ENCODE data around the gene ELK4. TPM values are rescaled to one million over a fixed set of nuclear protein-coding genes. Genes with fewer than 3 reads are reported as not detected.

The ELK4 gene
- total and polyA plus RNA-seq, 2 of the 4 experiments (the other 2 are of a cell fraction), result 4.6 to 11.3 TPM

GRCh38 chr1:205627956-205628355 lies 3.9 kb downstream of the ELK4 start:
- in situ Hi-C loops (cut with MboI; ENCODE audit: low sequenced_read_pairs) (no loop called here), dilution Hi-C loops (cut with HindIII; ENCODE audit: low sequenced_read_pairs, unreplicated experiment) (no loop called here), intact Hi-C loops (cut with micrococcal nuclease) (no loop called here)
- TF ChIP-seq POLR2A (IDR thresholded peaks at IDR 0.05; ENCODE audit: low read depth, low read length) (no peak), NFE2L2 (IDR thresholded peaks at IDR 0.05; ENCODE audit: low read depth, low read length) (no peak), FOS (IDR thresholded peaks at IDR 0.05; ENCODE audit: low read depth, low read length) (no peak), MAFK (IDR thresholded peaks at IDR 0.05; ENCODE audit: low read depth, low read length) (no peak), MXI1 (IDR thresholded peaks at IDR 0.05; ENCODE audit: borderline replicate concordance, low read depth, low read length) (no peak), RCOR1 (IDR thresholded peaks at IDR 0.05; ENCODE audit: insufficient replicate concordance, low read length) (no peak), SMC3 (IDR thresholded peaks at IDR 0.05; ENCODE audit: low read depth, low read length) (no peak), MAZ (IDR thresholded peaks at IDR 0.05; ENCODE audit: borderline replicate concordance, low read depth, low read length) (no peak), CHD1 (IDR thresholded peaks at IDR 0.05; ENCODE audit: low read depth, low read length) (no peak)
- TF ChIP-seq, protein P1, sequence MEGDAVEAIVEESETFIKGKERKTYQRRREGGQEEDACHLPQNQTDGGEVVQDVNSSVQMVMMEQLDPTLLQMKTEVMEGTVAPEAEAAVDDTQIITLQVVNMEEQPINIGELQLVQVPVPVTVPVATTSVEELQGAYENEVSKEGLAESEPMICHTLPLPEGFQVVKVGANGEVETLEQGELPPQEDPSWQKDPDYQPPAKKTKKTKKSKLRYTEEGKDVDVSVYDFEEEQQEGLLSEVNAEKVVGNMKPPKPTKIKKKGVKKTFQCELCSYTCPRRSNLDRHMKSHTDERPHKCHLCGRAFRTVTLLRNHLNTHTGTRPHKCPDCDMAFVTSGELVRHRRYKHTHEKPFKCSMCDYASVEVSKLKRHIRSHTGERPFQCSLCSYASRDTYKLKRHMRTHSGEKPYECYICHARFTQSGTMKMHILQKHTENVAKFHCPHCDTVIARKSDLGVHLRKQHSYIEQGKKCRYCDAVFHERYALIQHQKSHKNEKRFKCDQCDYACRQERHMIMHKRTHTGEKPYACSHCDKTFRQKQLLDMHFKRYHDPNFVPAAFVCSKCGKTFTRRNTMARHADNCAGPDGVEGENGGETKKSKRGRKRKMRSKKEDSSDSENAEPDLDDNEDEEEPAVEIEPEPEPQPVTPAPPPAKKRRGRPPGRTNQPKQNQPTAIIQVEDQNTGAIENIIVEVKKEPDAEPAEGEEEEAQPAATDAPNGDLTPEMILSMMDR (conservative IDR thresholded peaks at IDR 0.05; ENCODE audit: low read depth, low read length), result no peak
- TF ChIP-seq, protein P2, sequence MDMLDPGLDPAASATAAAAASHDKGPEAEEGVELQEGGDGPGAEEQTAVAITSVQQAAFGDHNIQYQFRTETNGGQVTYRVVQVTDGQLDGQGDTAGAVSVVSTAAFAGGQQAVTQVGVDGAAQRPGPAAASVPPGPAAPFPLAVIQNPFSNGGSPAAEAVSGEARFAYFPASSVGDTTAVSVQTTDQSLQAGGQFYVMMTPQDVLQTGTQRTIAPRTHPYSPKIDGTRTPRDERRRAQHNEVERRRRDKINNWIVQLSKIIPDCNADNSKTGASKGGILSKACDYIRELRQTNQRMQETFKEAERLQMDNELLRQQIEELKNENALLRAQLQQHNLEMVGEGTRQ (IDR thresholded peaks at IDR 0.05; ENCODE audit: low read depth, low read length), result no peak
- TF ChIP-seq, protein P3, sequence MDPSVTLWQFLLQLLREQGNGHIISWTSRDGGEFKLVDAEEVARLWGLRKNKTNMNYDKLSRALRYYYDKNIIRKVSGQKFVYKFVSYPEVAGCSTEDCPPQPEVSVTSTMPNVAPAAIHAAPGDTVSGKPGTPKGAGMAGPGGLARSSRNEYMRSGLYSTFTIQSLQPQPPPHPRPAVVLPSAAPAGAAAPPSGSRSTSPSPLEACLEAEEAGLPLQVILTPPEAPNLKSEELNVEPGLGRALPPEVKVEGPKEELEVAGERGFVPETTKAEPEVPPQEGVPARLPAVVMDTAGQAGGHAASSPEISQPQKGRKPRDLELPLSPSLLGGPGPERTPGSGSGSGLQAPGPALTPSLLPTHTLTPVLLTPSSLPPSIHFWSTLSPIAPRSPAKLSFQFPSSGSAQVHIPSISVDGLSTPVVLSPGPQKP (IDR thresholded peaks at IDR 0.05; ENCODE audit: borderline replicate concordance, low read depth, low read length), result no peak
- ATAC-seq (ENCODE audit: low read depth) (no peak), DNase-seq (no peak)
- Histone ChIP-seq H3K9me3 (ENCODE audit: control insufficient read depth, insufficient read depth, low read length) (no peaks in the 10 kb centered on the region), H3K79me1 (ENCODE audit: low read depth in 1 of 2, low read length in 2 of 2) (peaks cover 13 to 61% of the 10 kb centered on the region in 2 experiments; a peak in 3 of 4 replicates), H3K4ac (ENCODE audit: low read depth, low read length) (no peak overlapping the region), H3K4me1 (ENCODE audit: control insufficient read depth, insufficient read depth, low read length) (peaks cover 4% of the 10 kb centered on the region), H3K9me1 (ENCODE audit: insufficient read depth, low read length) (peaks cover 10% of the 10 kb centered on the region; the same call in 1 of the 2 replicates), H3K14ac (replicated peaks; ENCODE audit: low read depth, low read length) (no peak overlapping the region), H2AK5ac (ENCODE audit: low read depth, low read length) (no peak overlapping the region), H2BK5ac (ENCODE audit: low read depth, low read length, poor library complexity, severe bottlenecking) (no peak overlapping the region), H3K18ac (ENCODE audit: low read depth, low read length) (no peak overlapping the region), H4K8ac (ENCODE audit: low read depth in 2 of 2, low read length in 2 of 2) (no peak overlapping the region), H2BK15ac (ENCODE audit: low read depth, low read length) (no peak overlapping the region), H4K91ac (ENCODE audit: insufficient read depth, low read depth, low read length) (no peak overlapping the region), H2AK9ac (replicated peaks; ENCODE audit: low read depth, low read length, poor library complexity) (no peak overlapping the region), H3K36me3 (ENCODE audit: control insufficient read depth, insufficient read depth, low read length) (peaks cover 9% of the 10 kb centered on the region), H2BK120ac (ENCODE audit: low read depth, low read length) (no peak overlapping the region), H3K4me3 (ENCODE audit: insufficient read depth, low read depth, low read length) (no peak overlapping the region), H3K9ac (ENCODE audit: low read depth, low read length) (no peak overlapping the region), H3K4me2 (ENCODE audit: low read depth, low read length) (no peak overlapping the region), H3K56ac (ENCODE audit: extremely low read depth, insufficient read depth, low read length) (no peak overlapping the region), H3K23ac (ENCODE audit: low read depth, low read length) (peak overlapping the region; percentile 45; the same call in 1 of the 2 replicates), H4K20me1 (ENCODE audit: insufficient read depth, low read length) (peaks cover 29% of the 10 kb centered on the region; the same call in 1 of the 2 replicates), H3K27ac (ENCODE audit: insufficient read depth, low read length) (no peak overlapping the region), H3K27me3 (ENCODE audit: control insufficient read depth, insufficient read depth, low read length) (no peaks in the 10 kb centered on the region), H4K5ac (ENCODE audit: low read depth, low read length) (no peak overlapping the region), H2BK20ac (ENCODE audit: low read depth, low read length) (no peak overlapping the region), H2AFZ (replicated peaks; ENCODE audit: low read length, poor library complexity) (no peak overlapping the region)
- no TSS peak for BruUV-seq (replicated peaks)
- ChIA-PET POLR2A (ENCODE audit: unreplicated experiment) (no interaction called here), CTCF (no interaction called here)
- WGBS, 2 experiments (ENCODE audit: extremely low coverage in 2 of 2, insufficient read length in 1 of 2), result no CpG with 5 or more reads among the region's 8 CpGs
